Retinal pigment epithelial cell (primary cell): Measurements from ENCODE around the gene UVRAG.

Experiments
- DNase-seq: peaks from one replicate; pipeline ENCODE4 v3.0.0-alpha.2; 2010; ENCODE audit warnings: low read depth
- H3K4me3 ChIP-seq: 2 replicates; pipeline ENCODE4 v1.5.1; 2011; ENCODE audit warnings: mild to moderate bottlenecking, low read length, control low read depth, moderate library complexity
- CTCF ChIP-seq: conservative IDR thresholded peaks from 2 replicates; pipeline ENCODE4 v1.5.1; 2011; ENCODE audit warnings: low read depth, low read length, control low read depth, inconsistent platforms

Gene UVRAG

GRCh38 chr11:75800136-75800675, 14.8 kb upstream of the UVRAG start:
- no peak for DNase-seq
- H3K4me3 ChIP-seq: no peak overlapping the region
- TF ChIP-seq CTCF: no peak

GRCh38 chr11:75800728-75801361, 14.2 kb upstream of the UVRAG start:
- no peak overlapping the region for H3K4me3 ChIP-seq
- no peak for DNase-seq
- TF ChIP-seq CTCF: no peak

GRCh38 chr11:75801362-75802020, 13.5 kb upstream of the UVRAG start:
- TF ChIP-seq CTCF: no peak
- no peak for DNase-seq
- no peak overlapping the region for H3K4me3 ChIP-seq

- no peak for DNase-seq
- no peak overlapping the region for H3K4me3 ChIP-seq
- no peak for TF ChIP-seq CTCF
Observed at GRCh38 chr11:75802021-75802912, 12.7 kb upstream of the UVRAG start.

GRCh38 chr11:75802913-75803820, 11.8 kb upstream of the UVRAG start:
- peak; percentile 96 for TF ChIP-seq CTCF
- H3K4me3 ChIP-seq: no peak overlapping the region
- no peak for DNase-seq

GRCh38 chr11:75809111-75809510, 5.9 kb upstream of the UVRAG start:
- H3K4me3 ChIP-seq: no peak overlapping the region
- no peak for TF ChIP-seq CTCF
- no peak for DNase-seq
